OCI-LY3 (cell line): ENCODE results near the gene ARHGEF10L.

Experiments used
- H2AFZ ChIP-seq: fragments of 200-600, 300-600 bp; shearing (Covaris generic); 2 replicates; pipeline ENCODE4 v1.6.0; 2014; ENCODE audit warnings: antibody characterized with exemption, low read depth, low read length
- H3K27ac ChIP-seq: fragments of 200-600, 300-600 bp; sonication (generic); 2 replicates; pipeline ENCODE4 v1.5.1; 2014; ENCODE audit warnings: mild to moderate bottlenecking, low read length, moderate library complexity, mixed read lengths
- H3K27me3 ChIP-seq: fragments of 200-600, 300-600 bp; sonication (generic); 2 replicates; pipeline ENCODE4 v1.6.1; 2014; ENCODE audit warnings: low read depth, low read length, mixed read lengths
- H3K36me3 ChIP-seq: fragments of 200-600, 300-600 bp; sonication (generic); replicated peaks from 2 replicates; pipeline ENCODE3; 2014; ENCODE audit warnings: low read depth, low read length, mixed read lengths
- H3K4me1 ChIP-seq: fragments of 300-600, 200-600 bp; sonication (generic); 2 replicates; pipeline ENCODE4 v1.6.1; 2014; ENCODE audit warnings: low read length, mixed read lengths
- H3K4me2 ChIP-seq: fragments of 200-600, 300-600 bp; sonication (generic); 2 replicates; pipeline ENCODE4 v1.6.1; 2014; ENCODE audit warnings: low read length, mixed read lengths
- H3K4me3 ChIP-seq: fragments of 300-600, 200-600 bp; sonication (generic); 2 replicates; pipeline ENCODE4 v1.5.1; 2014; ENCODE audit warnings: antibody characterized with exemption, mild to moderate bottlenecking, low read length, moderate library complexity
- H3K79me2 ChIP-seq: fragments of 300-600, 200-600 bp; shearing (Covaris generic); 2 replicates; pipeline ENCODE4 v1.6.1; 2014; ENCODE audit warnings: mild to moderate bottlenecking, low read length, mixed read lengths
- H3K9ac ChIP-seq: fragments of 300-600, 200-600 bp; shearing (Covaris generic); 2 replicates; pipeline ENCODE4 v1.6.0; 2014; ENCODE audit warnings: mild to moderate bottlenecking, low read length, moderate library complexity
- H3K9me3 ChIP-seq: fragments of 200-600, 300-600 bp; shearing (Covaris generic); 2 replicates; pipeline ENCODE4 v1.6.1; 2014; ENCODE audit warnings: low read length, mixed read lengths; ENCODE audit not compliant: insufficient read depth
- H4K20me1 ChIP-seq: fragments of 200-600, 300-600 bp; sonication (generic); 2 replicates; pipeline ENCODE4 v1.6.1; 2016; ENCODE audit warnings: low read length, mixed read lengths; ENCODE audit not compliant: insufficient read depth
- CTCF ChIP-seq: fragments of 200-600, 300-600 bp; sonication (generic); IDR thresholded peaks from 2 replicates; pipeline ENCODE4 v1.5.1; 2014; ENCODE audit warnings: antibody characterized with exemption, low read length, low read depth
- EZH2phosphoT487 ChIP-seq: fragments of 200-600 bp; shearing (Covaris generic); IDR thresholded peaks from 2 replicates; pipeline ENCODE4 v1.6.1; 2018; ENCODE audit warnings: antibody characterized with exemption, mixed run types, low read depth

Gene ARHGEF10L

DNA sequence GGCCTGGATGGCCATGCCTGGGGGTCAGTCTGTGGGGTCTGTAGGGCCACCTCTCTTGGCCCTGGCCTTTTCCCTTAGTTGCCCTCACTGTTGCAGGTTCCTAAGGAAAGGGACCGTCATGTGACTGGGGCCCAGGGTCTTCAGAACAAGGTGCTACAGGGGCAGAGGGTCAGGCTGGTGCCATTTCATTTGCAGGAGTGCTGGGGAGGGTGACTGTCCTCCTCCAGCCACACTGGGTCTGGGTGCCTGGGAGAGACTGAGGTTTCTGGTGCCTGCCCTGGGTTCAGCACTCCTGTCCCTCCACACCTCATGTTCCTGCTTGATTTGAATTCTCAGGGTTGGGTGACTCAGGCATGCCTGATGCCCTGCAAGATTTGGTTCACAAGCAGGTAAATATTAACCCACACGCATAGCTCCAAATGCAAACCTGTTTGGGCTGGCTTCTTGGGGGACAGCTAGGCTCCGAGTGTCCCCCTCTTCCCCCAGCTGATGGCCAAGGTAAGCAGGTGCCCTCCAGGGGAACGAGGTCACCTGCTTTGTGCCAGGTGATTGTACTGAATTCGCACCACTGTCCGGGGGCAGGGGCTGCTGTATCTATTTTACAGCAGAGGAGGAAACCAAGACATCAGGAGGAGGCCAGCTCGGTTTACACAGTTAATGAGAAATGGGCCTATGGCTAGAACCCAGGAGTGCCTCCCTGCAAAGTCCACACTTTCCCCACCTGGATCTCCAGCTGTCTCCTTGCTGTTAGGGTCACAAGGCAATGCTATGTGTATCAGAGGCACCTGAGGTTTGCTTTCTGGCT, 20.3 kb downstream of the ARHGEF10L start:
- no peak overlapping the region for H3K4me3 ChIP-seq
- no peak for TF ChIP-seq EZH2phosphoT487
- TF ChIP-seq CTCF = no peak
- no peak overlapping the region for H2AFZ ChIP-seq
- no peaks in the 10 kb centered on the region for H3K79me2 ChIP-seq
- H3K27ac ChIP-seq = no peak overlapping the region
- no peak overlapping the region for H3K4me2 ChIP-seq
- no peaks in the 10 kb centered on the region for H3K27me3 ChIP-seq
- no peak overlapping the region for H3K9ac ChIP-seq
- no peaks in the 10 kb centered on the region for H3K9me3 ChIP-seq
- peaks cover 10% of the 10 kb centered on the region for H3K4me1 ChIP-seq
- H4K20me1 ChIP-seq = no peaks in the 10 kb centered on the region
- no peaks in the 10 kb centered on the region for H3K36me3 ChIP-seq

GRCh38 chr1:17561247-17561548, 21.7 kb downstream of the ARHGEF10L start:
- Histone ChIP-seq H3K27ac (no peak overlapping the region), H4K20me1 (no peaks in the 10 kb centered on the region)

GRCh38 chr1:17561561-17561985, 22.1 kb downstream of the ARHGEF10L start:
- Histone ChIP-seq H3K9me3 (no peaks in the 10 kb centered on the region), H3K9ac (no peak overlapping the region), H3K79me2 (no peaks in the 10 kb centered on the region), H3K4me3 (no peak overlapping the region), H3K4me1 (peaks cover 10% of the 10 kb centered on the region), H3K36me3 (no peaks in the 10 kb centered on the region), H3K4me2 (no peak overlapping the region), H4K20me1 (no peaks in the 10 kb centered on the region), H2AFZ (no peak overlapping the region), H3K27me3 (no peaks in the 10 kb centered on the region), H3K27ac (no peak overlapping the region)
- TF ChIP-seq EZH2phosphoT487 (no peak), CTCF (no peak)

More at GRCh38 chr1:17561247-17561548, 21.7 kb downstream of the ARHGEF10L start:
- no peak for TF ChIP-seq EZH2phosphoT487
- no peak for TF ChIP-seq CTCF
- H3K9me3 ChIP-seq = no peaks in the 10 kb centered on the region
- no peak overlapping the region for H2AFZ ChIP-seq
- no peaks in the 10 kb centered on the region for H3K79me2 ChIP-seq
- no peak overlapping the region for H3K4me2 ChIP-seq
- no peaks in the 10 kb centered on the region for H3K36me3 ChIP-seq
- H3K27me3 ChIP-seq = no peaks in the 10 kb centered on the region
- no peak overlapping the region for H3K9ac ChIP-seq
- peaks cover 10% of the 10 kb centered on the region for H3K4me1 ChIP-seq
- H3K4me3 ChIP-seq = no peak overlapping the region

- H3K4me2 ChIP-seq = no peak overlapping the region
- H3K79me2 ChIP-seq = no peaks in the 10 kb centered on the region
- no peak overlapping the region for H3K4me3 ChIP-seq
- H3K9ac ChIP-seq = no peak overlapping the region
- H3K9me3 ChIP-seq = no peaks in the 10 kb centered on the region
- TF ChIP-seq EZH2phosphoT487 = no peak
- no peak for TF ChIP-seq CTCF
- H3K4me1 ChIP-seq = peaks cover 10% of the 10 kb centered on the region
- no peaks in the 10 kb centered on the region for H4K20me1 ChIP-seq
- no peaks in the 10 kb centered on the region for H3K36me3 ChIP-seq
- no peaks in the 10 kb centered on the region for H3K27me3 ChIP-seq
- no peak overlapping the region for H2AFZ ChIP-seq
- no peak overlapping the region for H3K27ac ChIP-seq
Observed at GRCh38 chr1:17562375-17562774, 22.9 kb downstream of the ARHGEF10L start.
